K562 (cell line): ENCODE data around the gene WDR27. TPM values are rescaled to one million over a fixed set of nuclear protein-coding genes. Genes with fewer than 3 reads are reported as not detected.

Source experiments
- HCFC1 ChIP-seq: IDR thresholded peaks from 2 replicates; pipeline ENCODE4 v1.6.1; 2012; ENCODE audit warnings: low read depth, low read length, improper control_type of control experiment
- JUN ChIP-seq, 2 experiments: sonication (generic) in 1 of 2; formaldehyde crosslinking in 1 of 2; IDR thresholded peaks; 2 replicates each; pipeline versions ENCODE4 v1.6.1 to v1.8.0; 2012 to 2022; ENCODE audit warnings: borderline replicate concordance in 2 of 2, mild to moderate bottlenecking in 2 of 2, improper control_type of control experiment in 1 of 2, low read depth in 1 of 2, low read length in 1 of 2, missing genetic modification reagents in 1 of 2
- MYNN ChIP-seq, 2 experiments: sonication (generic); formaldehyde crosslinking in 1 of 2; IDR thresholded peaks; 2 replicates each; pipeline versions ENCODE4 v1.5.0 to v1.6.1; 2016 to 2020; ENCODE audit warnings: antibody characterized with exemption in 1 of 2, missing genetic modification reagents in 1 of 2
- NRF1 ChIP-seq, 2 experiments: fragments of 450-650 bp; IDR thresholded peaks in 1 of 2; conservative IDR thresholded peaks in 1 of 2; 2 replicates each; pipeline ENCODE4 v1.6.1; 2014; ENCODE audit warnings: mild to moderate bottlenecking in 2 of 2
- PHTF2 ChIP-seq: fragments of 250-450 bp; sonication (Bioruptor Pico); IDR thresholded peaks from 2 replicates; pipeline ENCODE4 v1.5.0; 2021; ENCODE audit warnings: mild to moderate bottlenecking
- SMC3 ChIP-seq: conservative IDR thresholded peaks from 2 replicates; pipeline ENCODE4 v1.6.1; 2011; ENCODE audit warnings: low read depth, low read length, improper control_type of control experiment; ENCODE audit not compliant: insufficient read depth
- STAG1 ChIP-seq: sonication (generic); formaldehyde crosslinking; IDR thresholded peaks from 2 replicates; pipeline ENCODE4 v1.5.0; 2020; ENCODE audit warnings: missing genetic modification reagents, borderline replicate concordance
- TAF9B ChIP-seq: fragments of 450-650 bp; IDR thresholded peaks from 2 replicates; pipeline ENCODE4 v1.6.1; 2018; ENCODE audit warnings: mild to moderate bottlenecking; ENCODE audit not compliant: partially characterized antibody
- ZNF143 ChIP-seq: sonication (generic); formaldehyde crosslinking; IDR thresholded peaks from 2 replicates; pipeline ENCODE4 v1.9.0; 2022; ENCODE audit warnings: mild to moderate bottlenecking, missing genetic modification reagents
- ZNF311 ChIP-seq: fragments of 250-450 bp; sonication (Bioruptor Pico); IDR thresholded peaks from 2 replicates; pipeline ENCODE4 v1.4.0; 2020; ENCODE audit warnings: mild to moderate bottlenecking, moderate library complexity
- ZNF551 ChIP-seq: fragments of 250-450 bp; sonication (Bioruptor Pico); IDR thresholded peaks from 2 replicates; pipeline ENCODE4 v1.5.0; 2021; ENCODE audit warnings: mild to moderate bottlenecking, moderate library complexity
- ZNF696 ChIP-seq: fragments of 250-450 bp; sonication (Bioruptor Pico); conservative IDR thresholded peaks from 2 replicates; pipeline ENCODE4 v1.4.0; 2020; ENCODE audit warnings: mild to moderate bottlenecking, moderate library complexity
- polyA plus RNA-seq, 8 experiments: library from polyadenylated mRNA; depleted of rRNA in 4 of 8; stranded (reverse) in 5 of 8; unstranded in 3 of 8; fragments of >200 nt; fragmentation: Nextera tagmentation in 2 of 8; fragmentation: Illumina TruSeq in 1 of 8; extraction: Ambion mirVana in 2 of 8; extraction: Trizol in 1 of 8; gene quantifications; 2 replicates each; pipeline versions ENCODE4 v1.2.1 to v1.2.3, GENCODE V29; 2011 to 2014; ENCODE audit warnings: inconsistent platforms in 1 of 8, missing spikeins in 1 of 8
- total RNA-seq, 7 experiments: library from RNA; depleted of rRNA in 6 of 7; stranded (reverse); fragments of >200 nt in 6 of 7; fragmentation: Illumina TruSeq in 2 of 7; extraction: Trizol in 2 of 7; gene quantifications; 2 replicates each; pipeline versions ENCODE4 v1.2.1 to v1.2.3, GENCODE V29; 2011 to 2021; ENCODE audit warnings: low replicate concordance in 1 of 7
- TF ChIP-seq, protein P1 (sequence below): sonication (generic); formaldehyde crosslinking; IDR thresholded peaks from 2 replicates; pipeline ENCODE4 v1.9.0; 2022; ENCODE audit warnings: mild to moderate bottlenecking, missing genetic modification reagents
- TF ChIP-seq, protein P2 (sequence below): fragments of 450-650 bp; IDR thresholded peaks from 2 replicates; pipeline ENCODE4 v1.6.1; 2016; ENCODE audit warnings: borderline replicate concordance
- TF ChIP-seq, protein P3 (sequence below): sonication (generic); formaldehyde crosslinking; IDR thresholded peaks from 2 replicates; pipeline ENCODE4 v1.8.1; 2023; ENCODE audit warnings: missing genetic modification reagents, mild to moderate bottlenecking, borderline replicate concordance
- TF ChIP-seq, protein P4 (sequence below), 2 experiments: IDR thresholded peaks; 2 replicates each; pipeline ENCODE4 v1.6.1; 2012; ENCODE audit warnings: improper control_type of control experiment in 2 of 2, low read depth in 2 of 2, low read length in 2 of 2, borderline replicate concordance in 1 of 2

WDR27 gene
- total and polyA plus RNA-seq, 9 of the 15 experiments (the other 6 are each of a cell fraction or from before 2014, with no cell fraction given) = 4.3 to 77.2 (median 22.7) TPM

DNA sequence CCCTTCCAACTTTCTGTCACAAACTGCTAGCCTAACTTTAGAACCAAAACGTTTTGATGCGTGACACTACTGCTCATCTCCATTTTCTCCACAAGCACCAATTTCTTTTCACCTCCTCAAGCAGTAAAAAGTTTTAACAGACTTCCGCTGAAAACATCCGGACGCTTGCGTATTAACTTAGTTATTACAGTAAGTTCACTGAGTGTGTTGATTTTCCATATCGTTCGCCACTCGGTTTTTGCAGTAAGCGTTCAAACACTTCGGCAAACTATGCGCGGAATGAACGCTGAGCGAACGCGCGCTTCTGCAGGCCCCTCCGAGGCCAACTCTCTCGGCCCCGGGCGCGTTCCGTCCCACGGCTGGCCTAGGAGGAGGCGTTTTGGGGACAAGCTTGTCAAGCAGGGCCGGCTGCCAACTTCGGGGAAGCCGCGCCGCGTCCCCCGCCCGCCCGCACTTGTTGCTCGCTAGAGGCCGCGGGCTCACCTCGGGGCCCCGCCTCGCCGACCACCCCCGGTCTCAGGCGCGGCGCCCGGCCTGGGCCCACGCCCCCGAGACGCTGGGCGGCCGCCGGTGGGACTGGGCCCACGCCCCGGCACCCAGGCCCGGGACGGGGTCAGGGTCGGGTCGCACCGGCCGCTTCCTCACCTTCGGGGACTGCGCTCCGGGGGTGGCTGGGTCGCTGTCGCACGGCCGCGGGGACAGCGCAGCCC is 21.5 kb upstream of the WDR27 start (continued):
- TF ChIP-seq PHTF2 (CRISPR knock-in tag) (no peak), ZNF143 (no peak; the same call in 1 of the 2 replicates), ZNF551 (CRISPR knock-in tag) (no peak), ZNF311 (CRISPR knock-in tag) (no peak), ZNF696 (CRISPR knock-in tag) (no peak), NRF1 (conservative IDR thresholded peaks at IDR 0.05 in 1 of 2, IDR thresholded peaks at IDR 0.05 in 1 of 2) (peak; percentile 47 to 50; a peak in 3 of 4 replicates), TAF9B (no peak), JUN (IDR thresholded peaks at IDR 0.05; ENCODE audit: borderline replicate concordance, low read depth, low read length) (no peak), JUN (CRISPR knock-in tag; IDR thresholded peaks at IDR 0.05; ENCODE audit: borderline replicate concordance) (0 out of 2 replicates have a peak, but pooled peaks have one; percentile 42), HCFC1 (no peak), SMC3 (no peak), MYNN (IDR thresholded peaks at IDR 0.05) (no peak), MYNN (CRISPR knock-in tag; IDR thresholded peaks at IDR 0.05) (no peak), STAG1 (CRISPR knock-in tag) (no peak)
- TF ChIP-seq, protein P1, sequence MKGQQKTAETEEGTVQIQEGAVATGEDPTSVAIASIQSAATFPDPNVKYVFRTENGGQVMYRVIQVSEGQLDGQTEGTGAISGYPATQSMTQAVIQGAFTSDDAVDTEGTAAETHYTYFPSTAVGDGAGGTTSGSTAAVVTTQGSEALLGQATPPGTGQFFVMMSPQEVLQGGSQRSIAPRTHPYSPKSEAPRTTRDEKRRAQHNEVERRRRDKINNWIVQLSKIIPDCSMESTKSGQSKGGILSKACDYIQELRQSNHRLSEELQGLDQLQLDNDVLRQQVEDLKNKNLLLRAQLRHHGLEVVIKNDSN (CRISPR knock-in tag) = no peak
- TF ChIP-seq, protein P2, sequence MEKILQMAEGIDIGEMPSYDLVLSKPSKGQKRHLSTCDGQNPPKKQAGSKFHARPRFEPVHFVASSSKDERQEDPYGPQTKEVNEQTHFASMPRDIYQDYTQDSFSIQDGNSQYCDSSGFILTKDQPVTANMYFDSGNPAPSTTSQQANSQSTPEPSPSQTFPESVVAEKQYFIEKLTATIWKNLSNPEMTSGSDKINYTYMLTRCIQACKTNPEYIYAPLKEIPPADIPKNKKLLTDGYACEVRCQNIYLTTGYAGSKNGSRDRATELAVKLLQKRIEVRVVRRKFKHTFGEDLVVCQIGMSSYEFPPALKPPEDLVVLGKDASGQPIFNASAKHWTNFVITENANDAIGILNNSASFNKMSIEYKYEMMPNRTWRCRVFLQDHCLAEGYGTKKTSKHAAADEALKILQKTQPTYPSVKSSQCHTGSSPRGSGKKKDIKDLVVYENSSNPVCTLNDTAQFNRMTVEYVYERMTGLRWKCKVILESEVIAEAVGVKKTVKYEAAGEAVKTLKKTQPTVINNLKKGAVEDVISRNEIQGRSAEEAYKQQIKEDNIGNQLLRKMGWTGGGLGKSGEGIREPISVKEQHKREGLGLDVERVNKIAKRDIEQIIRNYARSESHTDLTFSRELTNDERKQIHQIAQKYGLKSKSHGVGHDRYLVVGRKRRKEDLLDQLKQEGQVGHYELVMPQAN = no peak; the same call in 1 of the 2 replicates
- TF ChIP-seq, protein P3, sequence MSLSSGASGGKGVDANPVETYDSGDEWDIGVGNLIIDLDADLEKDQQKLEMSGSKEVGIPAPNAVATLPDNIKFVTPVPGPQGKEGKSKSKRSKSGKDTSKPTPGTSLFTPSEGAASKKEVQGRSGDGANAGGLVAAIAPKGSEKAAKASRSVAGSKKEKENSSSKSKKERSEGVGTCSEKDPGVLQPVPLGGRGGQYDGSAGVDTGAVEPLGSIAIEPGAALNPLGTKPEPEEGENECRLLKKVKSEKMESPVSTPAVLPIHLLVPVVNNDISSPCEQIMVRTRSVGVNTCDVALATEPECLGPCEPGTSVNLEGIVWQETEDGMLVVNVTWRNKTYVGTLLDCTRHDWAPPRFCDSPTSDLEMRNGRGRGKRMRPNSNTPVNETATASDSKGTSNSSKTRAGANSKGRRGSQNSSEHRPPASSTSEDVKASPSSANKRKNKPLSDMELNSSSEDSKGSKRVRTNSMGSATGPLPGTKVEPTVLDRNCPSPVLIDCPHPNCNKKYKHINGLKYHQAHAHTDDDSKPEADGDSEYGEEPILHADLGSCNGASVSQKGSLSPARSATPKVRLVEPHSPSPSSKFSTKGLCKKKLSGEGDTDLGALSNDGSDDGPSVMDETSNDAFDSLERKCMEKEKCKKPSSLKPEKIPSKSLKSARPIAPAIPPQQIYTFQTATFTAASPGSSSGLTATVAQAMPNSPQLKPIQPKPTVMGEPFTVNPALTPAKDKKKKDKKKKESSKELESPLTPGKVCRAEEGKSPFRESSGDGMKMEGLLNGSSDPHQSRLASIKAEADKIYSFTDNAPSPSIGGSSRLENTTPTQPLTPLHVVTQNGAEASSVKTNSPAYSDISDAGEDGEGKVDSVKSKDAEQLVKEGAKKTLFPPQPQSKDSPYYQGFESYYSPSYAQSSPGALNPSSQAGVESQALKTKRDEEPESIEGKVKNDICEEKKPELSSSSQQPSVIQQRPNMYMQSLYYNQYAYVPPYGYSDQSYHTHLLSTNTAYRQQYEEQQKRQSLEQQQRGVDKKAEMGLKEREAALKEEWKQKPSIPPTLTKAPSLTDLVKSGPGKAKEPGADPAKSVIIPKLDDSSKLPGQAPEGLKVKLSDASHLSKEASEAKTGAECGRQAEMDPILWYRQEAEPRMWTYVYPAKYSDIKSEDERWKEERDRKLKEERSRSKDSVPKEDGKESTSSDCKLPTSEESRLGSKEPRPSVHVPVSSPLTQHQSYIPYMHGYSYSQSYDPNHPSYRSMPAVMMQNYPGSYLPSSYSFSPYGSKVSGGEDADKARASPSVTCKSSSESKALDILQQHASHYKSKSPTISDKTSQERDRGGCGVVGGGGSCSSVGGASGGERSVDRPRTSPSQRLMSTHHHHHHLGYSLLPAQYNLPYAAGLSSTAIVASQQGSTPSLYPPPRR = no peak
- TF ChIP-seq, protein P4, sequence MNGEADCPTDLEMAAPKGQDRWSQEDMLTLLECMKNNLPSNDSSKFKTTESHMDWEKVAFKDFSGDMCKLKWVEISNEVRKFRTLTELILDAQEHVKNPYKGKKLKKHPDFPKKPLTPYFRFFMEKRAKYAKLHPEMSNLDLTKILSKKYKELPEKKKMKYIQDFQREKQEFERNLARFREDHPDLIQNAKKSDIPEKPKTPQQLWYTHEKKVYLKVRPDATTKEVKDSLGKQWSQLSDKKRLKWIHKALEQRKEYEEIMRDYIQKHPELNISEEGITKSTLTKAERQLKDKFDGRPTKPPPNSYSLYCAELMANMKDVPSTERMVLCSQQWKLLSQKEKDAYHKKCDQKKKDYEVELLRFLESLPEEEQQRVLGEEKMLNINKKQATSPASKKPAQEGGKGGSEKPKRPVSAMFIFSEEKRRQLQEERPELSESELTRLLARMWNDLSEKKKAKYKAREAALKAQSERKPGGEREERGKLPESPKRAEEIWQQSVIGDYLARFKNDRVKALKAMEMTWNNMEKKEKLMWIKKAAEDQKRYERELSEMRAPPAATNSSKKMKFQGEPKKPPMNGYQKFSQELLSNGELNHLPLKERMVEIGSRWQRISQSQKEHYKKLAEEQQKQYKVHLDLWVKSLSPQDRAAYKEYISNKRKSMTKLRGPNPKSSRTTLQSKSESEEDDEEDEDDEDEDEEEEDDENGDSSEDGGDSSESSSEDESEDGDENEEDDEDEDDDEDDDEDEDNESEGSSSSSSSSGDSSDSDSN (IDR thresholded peaks at IDR 0.05; ENCODE audit: borderline replicate concordance in 1 of 2, low read depth in 2 of 2, low read length in 2 of 2) = peak; percentile 96 to 97
